Mesodermal cell (in vitro differentiated cells): ENCODE measurements around the gene SP3.

Source experiments
- H3K27ac ChIP-seq: 2 replicates; pipeline ENCODE4 v1.7.0; 2013; ENCODE audit warnings: mild to moderate bottlenecking, low read depth, low read length, moderate library complexity; ENCODE audit not compliant: severe bottlenecking
- H3K36me3 ChIP-seq: 2 replicates; pipeline ENCODE4 v1.7.1; 2013; ENCODE audit warnings: mild to moderate bottlenecking, low read length, moderate library complexity; ENCODE audit not compliant: control insufficient read depth, insufficient read depth
- H3K4me1 ChIP-seq: one replicate; pipeline ENCODE4 v1.7.1; 2013; ENCODE audit warnings: mild to moderate bottlenecking, low read length; ENCODE audit not compliant: insufficient read depth, control insufficient read depth, poor library complexity, severe bottlenecking
- H3K4me3 ChIP-seq: 2 replicates; pipeline ENCODE4 v1.7.0; 2013; ENCODE audit warnings: low read length, control low read depth, mild to moderate bottlenecking; ENCODE audit not compliant: insufficient read depth, poor library complexity, severe bottlenecking; ENCODE audit errors: extremely low read depth
- H3K9me3 ChIP-seq: 2 replicates; pipeline ENCODE4 v1.7.1; 2013; ENCODE audit warnings: mild to moderate bottlenecking, low read length, moderate library complexity; ENCODE audit not compliant: control insufficient read depth
- WGBS, 2 experiments: methylation state at CpG; one replicate each; pipeline ENCODE4 v1.1.5; 2013; ENCODE audit warnings: missing lambda C conversion rate in 2 of 2; ENCODE audit not compliant: insufficient coverage in 2 of 2; 5-methylcytosine and 5-hydroxymethylcytosine counted together

Gene SP3

GRCh38 chr2:173922760-173923159, 42.4 kb downstream of the SP3 start:
- no peak overlapping the region for H3K4me3 ChIP-seq
- H3K4me1 ChIP-seq, result no peaks in the 10 kb centered on the region
- H3K27ac ChIP-seq, result no peak overlapping the region
- no peaks in the 10 kb centered on the region for H3K9me3 ChIP-seq
- peaks cover 23% of the 10 kb centered on the region for H3K36me3 ChIP-seq

GRCh38 chr2:173922068-173922467, 43.1 kb downstream of the SP3 start:
- Histone ChIP-seq H3K4me1 (no peaks in the 10 kb centered on the region), H3K9me3 (no peaks in the 10 kb centered on the region), H3K27ac (no peak overlapping the region), H3K4me3 (no peak overlapping the region), H3K36me3 (peaks cover 25% of the 10 kb centered on the region)

GRCh38 chr2:173914055-173914927, 50.9 kb downstream of the SP3 start:
- peaks cover 49% of the 10 kb centered on the region for H3K36me3 ChIP-seq

GRCh38 chr2:173909846-173910245, 55.3 kb downstream of the SP3 start:
- H3K4me3 ChIP-seq, result no peak overlapping the region
- H3K27ac ChIP-seq, result no peak overlapping the region
- WGBS, 2 experiments, result 97% methylated on average over 3 of the region's 5 CpGs; no CpG with 5 or more reads in 1 of the 2 experiments
- H3K9me3 ChIP-seq, result no peaks in the 10 kb centered on the region
- peaks cover 57% of the 10 kb centered on the region for H3K36me3 ChIP-seq
- H3K4me1 ChIP-seq, result no peaks in the 10 kb centered on the region

More at GRCh38 chr2:173914055-173914927, 50.9 kb downstream of the SP3 start:
- 96 to 100% methylated on average over 2 to 3 of the region's 3 CpGs for WGBS, 2 experiments
- H3K9me3 ChIP-seq, result no peaks in the 10 kb centered on the region
- no peaks in the 10 kb centered on the region for H3K4me1 ChIP-seq
- no peak overlapping the region for H3K27ac ChIP-seq
- H3K4me3 ChIP-seq, result no peak overlapping the region

GRCh38 chr2:173906626-173907025, 58.5 kb downstream of the SP3 start:
- no CpG with 5 or more reads among the region's 1 CpG for WGBS, 2 experiments
- H3K36me3 ChIP-seq, result peaks cover 54% of the 10 kb centered on the region
- no peaks in the 10 kb centered on the region for H3K4me1 ChIP-seq
- no peak overlapping the region for H3K4me3 ChIP-seq
- no peak overlapping the region for H3K27ac ChIP-seq
- H3K9me3 ChIP-seq, result no peaks in the 10 kb centered on the region

- 96 to 100% methylated on average over 8 of the region's 13 CpGs for WGBS, 2 experiments
- Histone ChIP-seq H3K9me3 (no peaks in the 10 kb centered on the region), H3K27ac (no peak overlapping the region), H3K36me3 (peaks cover 36% of the 10 kb centered on the region), H3K4me1 (no peaks in the 10 kb centered on the region), H3K4me3 (no peak overlapping the region)
These were observed 61.4 kb downstream of the SP3 start for GRCh38 chr2:173903601-173904394.

GRCh38 chr2:173898996-173899395, 66.2 kb downstream of the SP3 start:
- Histone ChIP-seq H3K4me3 (no peak overlapping the region), H3K27ac (no peak overlapping the region), H3K4me1 (no peaks in the 10 kb centered on the region), H3K9me3 (no peaks in the 10 kb centered on the region), H3K36me3 (peaks cover 7% of the 10 kb centered on the region)
- 94 to 95% methylated on average over 9 to 11 of the region's 12 CpGs for WGBS, 2 experiments

GRCh38 chr2:173898178-173898668, 67.0 kb downstream of the SP3 start:
- no peak overlapping the region for H3K27ac ChIP-seq

GRCh38 chr2:173896755-173897154, 68.4 kb downstream of the SP3 start:
- H3K36me3 ChIP-seq, result peaks cover 4% of the 10 kb centered on the region
- H3K4me3 ChIP-seq, result no peak overlapping the region
- no peak overlapping the region for H3K27ac ChIP-seq
- H3K4me1 ChIP-seq, result no peaks in the 10 kb centered on the region
- no peaks in the 10 kb centered on the region for H3K9me3 ChIP-seq
- WGBS, 2 experiments, result no CpG with 5 or more reads among the region's 2 CpGs

More at GRCh38 chr2:173898178-173898668, 67.0 kb downstream of the SP3 start:
- Histone ChIP-seq H3K4me3 (no peak overlapping the region), H3K4me1 (no peaks in the 10 kb centered on the region), H3K9me3 (no peaks in the 10 kb centered on the region), H3K36me3 (peaks cover 4% of the 10 kb centered on the region)
- WGBS, 2 experiments, result 93 to 96% methylated on average over 5 of the region's 5 CpGs

GRCh38 chr2:173892341-173892740, 72.8 kb downstream of the SP3 start:
- Histone ChIP-seq H3K4me1 (no peaks in the 10 kb centered on the region), H3K36me3 (no peaks in the 10 kb centered on the region), H3K27ac (no peak overlapping the region), H3K9me3 (peaks cover 14% of the 10 kb centered on the region), H3K4me3 (no peak overlapping the region)
- WGBS, 2 experiments, result 80% methylated on average over 1 of the region's 2 CpGs; no CpG with 5 or more reads in 1 of the 2 experiments
